Left ventricle myocardium inferior (tissue), 1 donor: ENCODE results near the gene CCDC141. TPM values are rescaled to one million over a fixed set of nuclear protein-coding genes. Genes with fewer than 3 reads are reported as not detected.

ENCODE experiments used
- DNase-seq: peaks from one replicate; pipeline ENCODE4 v3.0.0-alpha.2; 2020
- H3K27ac ChIP-seq: fragments of 200-600 bp; replicated peaks from 2 replicates; pipeline ENCODE4 v1.8.0; 2021
- H3K27me3 ChIP-seq: fragments of 200-600 bp; 2 replicates; pipeline ENCODE4 v1.8.0; 2021; ENCODE audit warnings: low read depth
- H3K36me3 ChIP-seq: fragments of 200-600 bp; 2 replicates; pipeline ENCODE4 v1.8.0; 2021
- H3K4me1 ChIP-seq: fragments of 200-600 bp; 2 replicates; pipeline ENCODE4 v1.8.0; 2021
- H3K4me3 ChIP-seq: fragments of 200-600 bp; 2 replicates; pipeline ENCODE4 v1.8.0; 2021; ENCODE audit warnings: mild to moderate bottlenecking, moderate library complexity
- H3K9me3 ChIP-seq: fragments of 200-600 bp; replicated peaks from 2 replicates; pipeline ENCODE4 v1.8.0; 2021
- intact Hi-C: fragments of 100-400 bp; cut with micrococcal nuclease; formaldehyde crosslinking; loops from one replicate; pipeline ENCODE4 v1.11.0; 2022
- total RNA-seq: library from RNA; stranded (reverse); fragmentation: NEBNext Ultra II Directional; extraction: Animal tissue kit (Norgen Biotek cat#: 25700); gene quantifications from one replicate; pipeline ENCODE4 v1.2.1, GENCODE V29; 2021
- TF ChIP-seq, protein P1 (sequence below): fragments of 200-600 bp; IDR thresholded peaks from 2 replicates; pipeline ENCODE4 v1.8.0; 2021; ENCODE audit warnings: antibody characterized with exemption, mild to moderate bottlenecking, borderline replicate concordance
- donor health status: DM: no; HTN: yes; CAD: no; lungs with severe emphysema.

The CCDC141 gene
- total RNA-seq, 1 donor from 2014 or later, result 208 TPM

DNA sequence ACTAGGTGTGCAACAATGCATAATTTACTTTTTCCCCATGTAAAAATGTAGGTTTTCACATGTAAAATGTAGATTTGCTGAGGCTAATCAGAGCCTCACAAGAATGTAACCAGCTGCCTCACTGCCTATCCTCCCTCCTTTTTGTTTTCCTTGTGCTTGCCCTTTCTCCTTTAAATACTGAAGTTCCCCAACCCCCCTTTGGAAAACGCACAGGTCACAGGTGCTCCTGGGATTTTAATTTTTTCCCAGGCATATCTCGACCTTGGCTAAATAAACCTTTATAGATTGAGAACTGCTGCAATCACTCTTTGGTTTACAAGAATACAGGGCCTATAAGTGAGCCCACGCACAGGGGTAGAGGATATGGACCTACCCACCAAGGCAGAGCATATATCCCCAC lies 165.5 kb downstream of the CCDC141 start:
- intact Hi-C loops, result no loop called here

DNA sequence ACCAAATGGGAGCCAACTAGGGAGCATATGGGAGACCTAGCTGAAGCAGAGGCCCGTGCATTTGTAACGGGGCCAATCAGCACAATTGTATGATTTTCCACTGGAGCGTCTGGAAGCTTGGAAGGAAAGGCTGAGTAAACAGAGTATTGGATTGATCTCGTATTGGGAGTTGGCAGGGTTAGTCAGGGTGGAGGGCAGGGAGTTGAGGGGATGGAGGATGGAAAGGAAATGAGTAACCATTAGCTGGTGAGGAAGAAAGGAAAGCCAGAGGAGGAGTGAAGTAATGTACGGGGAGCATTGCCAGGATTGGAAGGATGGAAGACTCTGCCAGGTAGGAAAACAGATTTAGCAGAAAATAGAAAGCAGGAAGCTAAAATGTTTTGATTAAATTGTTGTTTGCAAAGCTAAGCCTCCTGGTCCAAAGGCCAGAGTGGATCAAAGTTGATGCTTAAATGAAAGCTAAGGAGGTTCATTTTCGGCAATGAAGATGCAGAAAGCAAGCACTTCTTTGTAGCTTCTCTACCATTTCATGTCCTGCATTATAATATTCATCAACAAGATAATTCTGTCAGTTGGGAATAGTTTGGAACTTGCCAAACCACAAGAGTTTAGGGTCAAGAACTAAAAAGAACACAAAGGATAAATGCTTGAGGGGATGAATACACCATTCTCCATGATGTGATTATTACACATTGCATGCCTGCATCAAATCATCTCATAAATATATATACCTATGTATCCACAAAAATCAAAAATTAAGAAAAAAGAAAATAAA lies 167.1 kb downstream of the CCDC141 start:
- peak overlapping the region; percentile 39 for H3K27ac ChIP-seq
- H3K4me1 ChIP-seq, result peaks cover 59% of the 10 kb centered on the region
- TF ChIP-seq, protein P1, sequence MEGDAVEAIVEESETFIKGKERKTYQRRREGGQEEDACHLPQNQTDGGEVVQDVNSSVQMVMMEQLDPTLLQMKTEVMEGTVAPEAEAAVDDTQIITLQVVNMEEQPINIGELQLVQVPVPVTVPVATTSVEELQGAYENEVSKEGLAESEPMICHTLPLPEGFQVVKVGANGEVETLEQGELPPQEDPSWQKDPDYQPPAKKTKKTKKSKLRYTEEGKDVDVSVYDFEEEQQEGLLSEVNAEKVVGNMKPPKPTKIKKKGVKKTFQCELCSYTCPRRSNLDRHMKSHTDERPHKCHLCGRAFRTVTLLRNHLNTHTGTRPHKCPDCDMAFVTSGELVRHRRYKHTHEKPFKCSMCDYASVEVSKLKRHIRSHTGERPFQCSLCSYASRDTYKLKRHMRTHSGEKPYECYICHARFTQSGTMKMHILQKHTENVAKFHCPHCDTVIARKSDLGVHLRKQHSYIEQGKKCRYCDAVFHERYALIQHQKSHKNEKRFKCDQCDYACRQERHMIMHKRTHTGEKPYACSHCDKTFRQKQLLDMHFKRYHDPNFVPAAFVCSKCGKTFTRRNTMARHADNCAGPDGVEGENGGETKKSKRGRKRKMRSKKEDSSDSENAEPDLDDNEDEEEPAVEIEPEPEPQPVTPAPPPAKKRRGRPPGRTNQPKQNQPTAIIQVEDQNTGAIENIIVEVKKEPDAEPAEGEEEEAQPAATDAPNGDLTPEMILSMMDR, result no peak
- H3K9me3 ChIP-seq, result no peaks in the 10 kb centered on the region
- DNase-seq, result no peak
- intact Hi-C loops, result no loop called here
- H3K36me3 ChIP-seq, result peaks cover 7% of the 10 kb centered on the region
- H3K27me3 ChIP-seq, result no peaks in the 10 kb centered on the region
- no peak overlapping the region for H3K4me3 ChIP-seq

More for the DNA sequence above, 165.5 kb downstream of the CCDC141 start:
- no peaks in the 10 kb centered on the region for H3K9me3 ChIP-seq
- TF ChIP-seq, protein P1, result no peak
- no peak overlapping the region for H3K4me3 ChIP-seq
- H3K36me3 ChIP-seq, result peaks cover 7% of the 10 kb centered on the region
- H3K27ac ChIP-seq, result peak overlapping the region; percentile 39
- DNase-seq, result no peak
- peaks cover 49% of the 10 kb centered on the region for H3K4me1 ChIP-seq
- H3K27me3 ChIP-seq, result no peaks in the 10 kb centered on the region

DNA sequence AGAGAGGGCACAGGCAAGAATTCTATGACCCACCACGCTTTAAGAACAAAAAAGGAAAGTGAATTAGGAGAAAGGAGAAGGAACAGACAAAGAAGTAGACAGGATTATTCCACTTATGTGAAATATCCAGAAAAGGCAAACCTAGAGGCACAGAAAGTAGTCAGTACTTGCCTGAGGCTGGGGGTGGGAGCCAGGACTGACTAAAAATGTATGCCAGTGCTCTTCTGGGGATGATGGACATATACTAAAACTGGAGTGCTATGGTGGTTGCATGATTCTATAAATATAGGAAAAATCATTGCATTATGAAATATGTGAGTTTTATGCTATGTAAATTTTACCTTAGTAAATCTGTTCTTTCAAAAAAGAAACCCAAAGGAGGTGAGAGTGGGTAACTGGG lies 168.9 kb downstream of the CCDC141 start:
- no peak for DNase-seq
- H3K9me3 ChIP-seq, result no peaks in the 10 kb centered on the region
- no peak overlapping the region for H3K27ac ChIP-seq
- TF ChIP-seq, protein P1, result no peak
- H3K4me1 ChIP-seq, result peaks cover 71% of the 10 kb centered on the region
- intact Hi-C loops, result no loop called here
- peaks cover 7% of the 10 kb centered on the region for H3K36me3 ChIP-seq
- H3K27me3 ChIP-seq, result no peaks in the 10 kb centered on the region
- no peak overlapping the region for H3K4me3 ChIP-seq

DNA sequence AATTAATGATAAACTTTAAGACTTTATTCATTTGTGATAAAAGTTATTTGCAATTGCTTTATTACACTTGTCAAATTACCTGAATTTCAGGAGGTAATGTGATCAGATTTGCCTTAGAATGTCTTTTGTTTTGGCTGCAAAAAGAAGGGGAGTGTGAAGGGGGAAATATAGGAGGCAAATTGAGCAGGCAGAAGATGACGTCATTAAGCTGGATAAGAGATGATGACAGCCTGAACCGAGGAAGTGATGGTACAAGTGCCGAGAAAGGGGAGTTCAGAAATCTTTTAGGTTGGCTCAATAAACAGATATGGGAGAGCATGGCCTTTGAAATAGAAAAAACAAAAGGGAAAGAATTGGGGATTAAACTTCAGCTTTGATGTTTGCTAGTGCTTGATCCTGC lies 169.7 kb downstream of the CCDC141 start:
- Histone ChIP-seq H3K36me3 (peaks cover 7% of the 10 kb centered on the region), H3K4me1 (peaks cover 69% of the 10 kb centered on the region), H3K9me3 (no peaks in the 10 kb centered on the region), H3K27ac (no peak overlapping the region), H3K27me3 (no peaks in the 10 kb centered on the region), H3K4me3 (no peak overlapping the region)
- TF ChIP-seq, protein P1, result no peak
- intact Hi-C loops, result no loop called here
- no peak for DNase-seq

DNA sequence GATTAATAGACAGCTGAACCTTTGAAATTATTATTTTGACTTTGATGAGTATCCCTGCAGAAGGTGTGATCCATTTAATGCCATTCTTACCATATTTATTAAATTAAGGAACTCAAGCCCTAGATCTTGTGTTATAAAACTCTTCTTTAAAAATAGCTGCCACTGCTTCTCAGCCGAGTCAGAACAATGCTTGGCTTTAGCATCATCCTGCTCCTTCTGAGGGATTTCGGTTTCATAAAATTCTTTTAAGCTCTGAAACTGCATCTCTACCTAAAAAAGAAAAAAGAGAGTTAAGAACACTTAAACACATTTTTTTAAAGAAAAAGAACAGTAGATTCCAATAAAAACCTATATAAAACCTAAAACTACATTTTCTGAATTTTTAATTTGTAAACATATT lies 172.1 kb downstream of the CCDC141 start:
- Histone ChIP-seq H3K4me3 (no peak overlapping the region), H3K4me1 (peaks cover 64% of the 10 kb centered on the region)
- intact Hi-C loops, result no loop called here

More for the DNA sequence above, 172.1 kb downstream of the CCDC141 start:
- Histone ChIP-seq H3K27me3 (no peaks in the 10 kb centered on the region), H3K27ac (peak overlapping the region; percentile 72), H3K36me3 (no peaks in the 10 kb centered on the region), H3K9me3 (no peaks in the 10 kb centered on the region)
- TF ChIP-seq, protein P1, result no peak
- no peak for DNase-seq
